ENCODE results near the gene IMMP2L. TPM values are rescaled to one million over a fixed set of nuclear protein-coding genes. Genes with fewer than 3 reads are reported as not detected.

Gene IMMP2L
- total and polyA plus RNA-seq, 4 donors = 9.2 to 34.7 (median 11.1) TPM

DNA sequence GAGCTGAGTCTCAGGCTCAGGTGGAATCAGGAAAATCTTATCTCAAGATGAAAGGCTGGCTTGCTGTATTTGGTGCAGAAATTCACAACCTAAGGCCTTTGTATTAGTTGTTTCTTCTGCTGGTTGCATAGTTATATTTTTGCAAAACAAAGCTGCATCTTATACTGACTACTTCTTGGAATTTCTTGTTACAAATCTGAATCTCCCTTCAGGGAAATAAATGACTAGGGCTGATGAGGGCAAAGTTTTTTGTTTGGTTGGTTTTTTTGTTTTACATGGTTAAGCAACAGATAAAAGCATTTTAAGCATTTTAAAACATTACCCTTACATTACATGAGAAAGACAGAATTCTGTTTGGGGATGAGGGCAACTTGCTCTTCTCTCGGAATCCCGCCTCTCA, 485.3 kb downstream of the IMMP2L start:
- no peaks in the 10 kb centered on the region for H3K27me3 ChIP-seq (ENCODE audit: control insufficient read depth in 3 of 3, insufficient read depth in 3 of 3, low read length in 2 of 3)
- H3K4me3 ChIP-seq = no peak overlapping the region
- TF ChIP-seq, protein P1, sequence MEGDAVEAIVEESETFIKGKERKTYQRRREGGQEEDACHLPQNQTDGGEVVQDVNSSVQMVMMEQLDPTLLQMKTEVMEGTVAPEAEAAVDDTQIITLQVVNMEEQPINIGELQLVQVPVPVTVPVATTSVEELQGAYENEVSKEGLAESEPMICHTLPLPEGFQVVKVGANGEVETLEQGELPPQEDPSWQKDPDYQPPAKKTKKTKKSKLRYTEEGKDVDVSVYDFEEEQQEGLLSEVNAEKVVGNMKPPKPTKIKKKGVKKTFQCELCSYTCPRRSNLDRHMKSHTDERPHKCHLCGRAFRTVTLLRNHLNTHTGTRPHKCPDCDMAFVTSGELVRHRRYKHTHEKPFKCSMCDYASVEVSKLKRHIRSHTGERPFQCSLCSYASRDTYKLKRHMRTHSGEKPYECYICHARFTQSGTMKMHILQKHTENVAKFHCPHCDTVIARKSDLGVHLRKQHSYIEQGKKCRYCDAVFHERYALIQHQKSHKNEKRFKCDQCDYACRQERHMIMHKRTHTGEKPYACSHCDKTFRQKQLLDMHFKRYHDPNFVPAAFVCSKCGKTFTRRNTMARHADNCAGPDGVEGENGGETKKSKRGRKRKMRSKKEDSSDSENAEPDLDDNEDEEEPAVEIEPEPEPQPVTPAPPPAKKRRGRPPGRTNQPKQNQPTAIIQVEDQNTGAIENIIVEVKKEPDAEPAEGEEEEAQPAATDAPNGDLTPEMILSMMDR (IDR thresholded peaks at IDR 0.05; ENCODE audit: control extremely low read depth, extremely low read depth) = no peak
- H3K36me3 ChIP-seq (ENCODE audit: control insufficient read depth in 4 of 4, insufficient read depth in 4 of 4, low read length in 4 of 4) = no peaks in the 10 kb centered on the region
- DNase-seq (no peak), ATAC-seq (ENCODE audit: insufficient read depth, low FRiP score) (no peak)
- H3K9me3 ChIP-seq (ENCODE audit: control insufficient read depth in 4 of 4, insufficient read depth in 3 of 4, low read length in 3 of 4) = no peaks in the 10 kb centered on the region
- peaks cover 0 to 16% (median 0%) of the 10 kb centered on the region in 5 donors for H3K4me1 ChIP-seq (ENCODE audit: control insufficient read depth in 5 of 5, insufficient read depth in 5 of 5, low read length in 5 of 5)
- H3K9ac ChIP-seq (ENCODE audit: insufficient read depth in 1 of 2, low read length in 2 of 2) = no peak overlapping the region
- WGBS, 2 donors = 98% methylated on average over 2 of the region's 2 CpGs
- H3K27ac ChIP-seq (ENCODE audit: low read depth in 1 of 2, low read length in 1 of 2) = no peak overlapping the region

DNA sequence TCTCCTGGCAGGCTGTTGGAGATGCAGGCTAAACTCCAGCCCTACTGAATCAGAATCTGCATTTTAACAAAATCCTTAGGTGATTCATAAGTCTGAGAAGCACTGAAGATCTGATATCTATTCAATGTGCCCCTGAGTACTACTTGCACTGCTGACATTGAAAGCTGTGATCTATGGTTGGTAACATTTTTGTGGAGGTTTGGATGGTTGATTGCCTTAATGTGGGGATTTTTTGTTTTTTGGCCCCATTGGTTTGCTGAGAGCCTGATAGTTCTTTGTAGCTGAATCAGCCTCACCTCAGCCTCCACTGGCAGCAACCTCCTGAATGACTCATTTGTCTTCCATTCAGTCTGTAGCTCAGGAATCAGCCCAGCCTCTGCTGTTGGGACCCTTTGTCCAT, 486.1 kb downstream of the IMMP2L start:
- no peak for ATAC-seq (ENCODE audit: insufficient read depth, low FRiP score)
- Histone ChIP-seq H3K9ac (ENCODE audit: insufficient read depth in 1 of 2, low read length in 2 of 2) (no peak overlapping the region), H3K36me3 (ENCODE audit: control insufficient read depth in 4 of 4, insufficient read depth in 4 of 4, low read length in 4 of 4) (no peaks in the 10 kb centered on the region), H3K27ac (ENCODE audit: low read depth in 1 of 2, low read length in 1 of 2) (no peak overlapping the region), H3K27me3 (ENCODE audit: control insufficient read depth in 3 of 3, insufficient read depth in 3 of 3, low read length in 2 of 3) (no peaks in the 10 kb centered on the region), H3K4me3 (no peak overlapping the region), H3K9me3 (ENCODE audit: control insufficient read depth in 4 of 4, insufficient read depth in 3 of 4, low read length in 3 of 4) (no peaks in the 10 kb centered on the region), H3K4me1 (ENCODE audit: control insufficient read depth in 5 of 5, insufficient read depth in 5 of 5, low read length in 5 of 5) (peaks cover 0 to 16% (median 0%) of the 10 kb centered on the region in 5 donors)
- DNase-seq = no peak
- TF ChIP-seq, protein P1 (IDR thresholded peaks at IDR 0.05; ENCODE audit: control extremely low read depth, extremely low read depth) = no peak

DNA sequence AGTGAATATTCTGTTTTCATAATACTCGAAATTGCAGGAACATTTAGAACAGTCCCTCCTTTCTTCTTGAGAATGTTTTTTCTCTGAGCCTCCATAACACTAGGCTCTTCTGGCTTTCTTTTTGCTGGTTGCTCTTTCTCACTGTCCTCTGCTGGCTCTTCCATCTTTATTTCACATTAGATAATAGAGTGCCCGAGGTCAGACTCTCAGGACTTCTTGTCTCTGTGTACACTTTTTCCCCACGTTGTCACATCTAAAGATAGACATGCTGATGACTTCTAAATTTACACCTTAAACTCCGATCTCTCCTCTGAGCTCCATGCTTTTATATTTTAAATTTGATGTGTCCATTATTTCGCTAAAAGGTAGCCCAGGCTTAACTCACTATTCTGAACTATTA, 486.8 kb downstream of the IMMP2L start:
- TF ChIP-seq, protein P1 (IDR thresholded peaks at IDR 0.05; ENCODE audit: control extremely low read depth, extremely low read depth) = no peak
- Histone ChIP-seq H3K4me1 (ENCODE audit: control insufficient read depth in 5 of 5, insufficient read depth in 5 of 5, low read length in 5 of 5) (peaks cover 0 to 11% (median 0%) of the 10 kb centered on the region in 5 donors), H3K4me3 (no peak overlapping the region), H3K9ac (ENCODE audit: insufficient read depth in 1 of 2, low read length in 2 of 2) (no peak overlapping the region), H3K36me3 (ENCODE audit: control insufficient read depth in 4 of 4, insufficient read depth in 4 of 4, low read length in 4 of 4) (no peaks in the 10 kb centered on the region), H3K9me3 (ENCODE audit: control insufficient read depth in 4 of 4, insufficient read depth in 3 of 4, low read length in 3 of 4) (no peaks in the 10 kb centered on the region), H3K27me3 (ENCODE audit: control insufficient read depth in 3 of 3, insufficient read depth in 3 of 3, low read length in 2 of 3) (no peaks in the 10 kb centered on the region), H3K27ac (ENCODE audit: low read depth in 1 of 2, low read length in 1 of 2) (no peak overlapping the region)
- no peak for DNase-seq
- ATAC-seq (ENCODE audit: insufficient read depth, low FRiP score) = no peak
- 91 to 92% methylated on average over 5 of the region's 5 CpGs for WGBS, 2 donors

DNA sequence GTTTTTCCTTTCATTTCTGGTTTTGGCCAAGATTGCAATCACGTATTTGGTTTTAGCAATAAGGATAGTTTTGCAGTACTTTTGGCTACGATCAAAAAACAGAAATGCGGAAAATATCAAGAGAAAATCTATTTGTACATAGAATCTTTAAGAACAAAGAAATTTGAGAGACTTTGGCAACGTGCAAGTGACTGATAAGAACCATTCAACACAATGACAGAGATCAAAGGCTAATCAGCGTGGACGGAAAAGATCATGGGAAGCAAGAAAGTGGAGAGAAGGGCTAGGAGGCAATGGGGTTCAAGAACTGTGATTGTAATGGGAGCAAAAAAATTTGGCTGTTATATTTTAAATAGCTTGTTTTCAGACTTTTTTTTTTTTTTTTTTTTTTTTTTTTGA, 487.5 kb downstream of the IMMP2L start:
- 38 to 50% methylated on average over 6 of the region's 6 CpGs for WGBS, 2 donors

More for the DNA sequence above, 487.5 kb downstream of the IMMP2L start:
- H3K4me1 ChIP-seq (ENCODE audit: control insufficient read depth in 5 of 5, insufficient read depth in 5 of 5, low read length in 5 of 5) = peaks cover 0 to 9% (median 0%) of the 10 kb centered on the region in 5 donors
- H3K27me3 ChIP-seq (ENCODE audit: control insufficient read depth in 3 of 3, insufficient read depth in 3 of 3, low read length in 2 of 3) = no peaks in the 10 kb centered on the region
- no peaks in the 10 kb centered on the region for H3K36me3 ChIP-seq (ENCODE audit: control insufficient read depth in 4 of 4, insufficient read depth in 4 of 4, low read length in 4 of 4)
- no peak overlapping the region for H3K4me3 ChIP-seq
- H3K9me3 ChIP-seq (ENCODE audit: control insufficient read depth in 4 of 4, insufficient read depth in 3 of 4, low read length in 3 of 4) = no peaks in the 10 kb centered on the region
- DNase-seq (peak in 2 of 3 donors; percentile 53), ATAC-seq (ENCODE audit: insufficient read depth, low FRiP score) (no peak)
- H3K9ac ChIP-seq (ENCODE audit: insufficient read depth in 1 of 2, low read length in 2 of 2) = no peak overlapping the region
- TF ChIP-seq, protein P1 (IDR thresholded peaks at IDR 0.05; ENCODE audit: control extremely low read depth, extremely low read depth) = no peak
- no peak overlapping the region for H3K27ac ChIP-seq (ENCODE audit: low read depth in 1 of 2, low read length in 1 of 2)

All from lung (tissue), 12 donors.